Measurements from ENCODE around the gene ADAP1. TPM values are rescaled to one million over a fixed set of nuclear protein-coding genes. Genes with fewer than 3 reads are reported as not detected.

ADAP1 gene
- total and polyA plus RNA-seq, 9 donors: 0.52 to 16.4 (median 3.5) TPM

GRCh38 chr7:981793-982510 is 27.5 kb upstream of the ADAP1 start:
- TF ChIP-seq EP300 (IDR thresholded peaks at IDR 0.05): no peak
- no peak for TF ChIP-seq POLR2A (IDR thresholded peaks at IDR 0.05)
- intact Hi-C loops (cut with DNase I): loop anchor here in 2 of 4 donors (10.0 kb wide), 2 partner anchors 173 to 197 kb away; no protein-coding TSS in a partner anchor
- Histone ChIP-seq H3K9me3 (no peaks in the 10 kb centered on the region), H3K4me3 (no peak overlapping the region), H3K27me3 (no peaks in the 10 kb centered on the region), H3K4me1 (ENCODE audit: insufficient read depth) (peaks cover 22% of the 10 kb centered on the region), H3K27ac (no peak overlapping the region), H3K36me3 (no peaks in the 10 kb centered on the region)
- WGBS, 3 donors: 75 to 80% (median 79%) methylated on average over 14 to 19 of the region's 19 CpGs
- peak in 1 of 5 donors; percentile 45 for DNase-seq

GRCh38 chr7:979886-980571 is 25.5 kb upstream of the ADAP1 start:
- H3K4me1 ChIP-seq (ENCODE audit: insufficient read depth): peaks cover 18% of the 10 kb centered on the region
- DNase-seq: no peak
- H3K4me3 ChIP-seq: no peak overlapping the region
- no peaks in the 10 kb centered on the region for H3K9me3 ChIP-seq
- no peaks in the 10 kb centered on the region for H3K36me3 ChIP-seq
- intact Hi-C loops (cut with DNase I): loop anchor here in 2 of 4 donors (10.0 kb wide), 2 partner anchors 175 to 195 kb away; no protein-coding TSS in a partner anchor
- WGBS, 3 donors: 68 to 70% (median 70%) methylated on average over 15 of the region's 15 CpGs
- TF ChIP-seq CTCF (IDR thresholded peaks at IDR 0.05) (no peak), EP300 (IDR thresholded peaks at IDR 0.05) (no peak), POLR2A (IDR thresholded peaks at IDR 0.05) (no peak)
- H3K27ac ChIP-seq: no peak overlapping the region
- no peaks in the 10 kb centered on the region for H3K27me3 ChIP-seq

- H3K27ac ChIP-seq: no peak overlapping the region
- no peak for DNase-seq
- no peaks in the 10 kb centered on the region for H3K9me3 ChIP-seq
- TF ChIP-seq POLR2A (IDR thresholded peaks at IDR 0.05) (no peak), EP300 (IDR thresholded peaks at IDR 0.05) (no peak)
- intact Hi-C loops (cut with DNase I): no loop called here
- H3K36me3 ChIP-seq: no peaks in the 10 kb centered on the region
- H3K4me3 ChIP-seq: no peak overlapping the region
- WGBS, 3 donors: 79 to 82% (median 80%) methylated on average over 16 of the region's 16 CpGs
- H3K4me1 ChIP-seq (ENCODE audit: insufficient read depth): peaks cover 18% of the 10 kb centered on the region
- no peaks in the 10 kb centered on the region for H3K27me3 ChIP-seq
Measured at GRCh38 chr7:979151-979550, 24.7 kb upstream of the ADAP1 start.

DNA sequence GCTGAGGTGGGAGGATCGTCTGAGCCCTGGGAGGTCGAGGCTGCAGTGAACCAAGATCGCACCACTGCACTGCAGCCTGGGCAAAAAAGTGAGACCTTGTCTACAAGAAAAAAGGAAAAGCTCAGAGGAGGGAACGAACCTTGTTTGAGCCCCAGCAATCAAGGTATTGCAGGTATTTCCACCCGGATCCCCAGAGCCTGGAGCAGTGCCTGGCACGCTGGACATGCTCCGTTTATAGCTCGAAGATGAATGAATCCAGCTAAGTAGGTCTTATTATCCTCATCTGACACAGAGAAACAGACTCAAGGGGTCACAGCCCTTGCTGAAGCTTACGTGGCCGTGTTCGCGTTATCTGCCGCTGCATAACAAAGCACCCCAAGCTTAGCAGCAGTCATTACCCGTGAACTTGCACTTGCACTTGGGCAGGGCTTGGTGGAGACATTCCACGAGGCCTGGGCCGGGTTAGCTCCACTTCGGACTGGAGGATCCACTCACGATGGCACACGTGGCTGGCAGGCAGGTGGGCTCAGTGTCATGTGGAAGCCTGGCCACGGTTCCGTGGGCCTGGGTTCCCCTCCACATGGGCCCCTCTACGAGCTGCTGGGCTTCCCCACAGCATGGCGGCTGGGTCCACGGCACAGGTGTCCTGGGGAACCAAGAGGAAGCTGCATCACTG is 24.1 kb upstream of the ADAP1 start:
- Histone ChIP-seq H3K4me1 (ENCODE audit: insufficient read depth) (peaks cover 18% of the 10 kb centered on the region), H3K9me3 (no peaks in the 10 kb centered on the region), H3K27ac (no peak overlapping the region), H3K4me3 (no peak overlapping the region), H3K27me3 (no peaks in the 10 kb centered on the region), H3K36me3 (no peaks in the 10 kb centered on the region)
- intact Hi-C loops (cut with DNase I): no loop called here
- no peak for DNase-seq
- TF ChIP-seq CTCF (IDR thresholded peaks at IDR 0.05): no peak
- no peak for TF ChIP-seq POLR2A (IDR thresholded peaks at IDR 0.05)
- TF ChIP-seq EP300 (IDR thresholded peaks at IDR 0.05): no peak
- WGBS, 3 donors: 88 to 91% (median 90%) methylated on average over 24 of the region's 24 CpGs

DNA sequence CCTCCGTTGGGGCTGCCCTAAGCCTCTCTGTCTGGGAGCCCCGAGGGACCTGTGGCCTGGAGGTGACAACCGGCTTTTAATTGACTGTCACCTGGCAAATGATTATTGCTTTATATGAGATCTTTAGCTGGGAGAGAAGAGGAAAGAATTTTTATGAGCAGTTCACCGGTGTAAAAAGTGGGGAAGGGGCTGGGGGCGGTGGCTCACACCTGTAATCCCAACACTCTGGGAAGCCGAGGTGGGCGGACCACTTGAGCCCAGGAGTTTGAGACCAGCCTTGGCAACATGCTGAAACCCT is 23.5 kb upstream of the ADAP1 start:
- TF ChIP-seq EP300 (IDR thresholded peaks at IDR 0.05) (no peak), CTCF (IDR thresholded peaks at IDR 0.05) (no peak), POLR2A (IDR thresholded peaks at IDR 0.05) (no peak)
- no peak for DNase-seq
- intact Hi-C loops (cut with DNase I): no loop called here
- peaks cover 20% of the 10 kb centered on the region for H3K4me1 ChIP-seq (ENCODE audit: insufficient read depth)
- 78 to 80% (median 78%) methylated on average over 7 of the region's 7 CpGs for WGBS, 3 donors
- no peaks in the 10 kb centered on the region for H3K9me3 ChIP-seq
- H3K27me3 ChIP-seq: no peaks in the 10 kb centered on the region
- no peak overlapping the region for H3K4me3 ChIP-seq
- no peak overlapping the region for H3K27ac ChIP-seq
- H3K36me3 ChIP-seq: no peaks in the 10 kb centered on the region
